Pons (tissue), 1 donor: ENCODE results near the gene PRRX1.

Experiments used
- DNase-seq: peaks from one replicate; pipeline ENCODE4 v3.0.0-alpha.2; 2016; ENCODE audit warnings: low spot score

PRRX1 gene

GRCh38 chr1:170664828-170665612 lies 1.1 kb downstream of the PRRX1 start:
- peak; percentile 28 for DNase-seq

DNA sequence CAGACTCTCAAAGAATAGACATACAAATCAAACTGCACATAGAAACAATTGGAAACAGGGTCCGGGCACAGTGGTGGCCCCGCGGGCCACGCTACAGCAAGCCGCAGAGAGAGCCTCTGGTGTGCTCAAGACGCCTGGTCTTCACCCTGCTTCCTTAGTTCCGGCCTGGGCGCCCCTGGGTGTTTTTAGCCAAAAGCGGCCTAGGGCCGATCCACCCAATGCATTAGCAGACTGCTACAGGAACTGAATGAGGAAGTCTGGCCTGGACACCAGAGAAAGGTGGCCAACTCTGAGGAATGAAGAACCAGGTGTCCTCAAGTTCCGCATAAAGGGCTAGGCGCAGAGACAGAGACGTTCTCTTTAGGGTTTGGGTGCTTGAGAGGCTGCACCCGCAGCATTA lies 1.7 kb downstream of the PRRX1 start:
- no peak for DNase-seq

- DNase-seq = no peak
These were observed 2.8 kb downstream of the PRRX1 start for GRCh38 chr1:170666541-170667254.

GRCh38 chr1:170668209-170669106 lies 4.5 kb downstream of the PRRX1 start:
- DNase-seq = no peak

GRCh38 chr1:170669107-170669445 lies 5.1 kb downstream of the PRRX1 start:
- DNase-seq = no peak

- DNase-seq = no peak
These were observed 5.9 kb downstream of the PRRX1 start for GRCh38 chr1:170669586-170670530.

- peak; percentile 39 for DNase-seq
These were observed 7.1 kb downstream of the PRRX1 start for GRCh38 chr1:170670802-170671628.

DNA sequence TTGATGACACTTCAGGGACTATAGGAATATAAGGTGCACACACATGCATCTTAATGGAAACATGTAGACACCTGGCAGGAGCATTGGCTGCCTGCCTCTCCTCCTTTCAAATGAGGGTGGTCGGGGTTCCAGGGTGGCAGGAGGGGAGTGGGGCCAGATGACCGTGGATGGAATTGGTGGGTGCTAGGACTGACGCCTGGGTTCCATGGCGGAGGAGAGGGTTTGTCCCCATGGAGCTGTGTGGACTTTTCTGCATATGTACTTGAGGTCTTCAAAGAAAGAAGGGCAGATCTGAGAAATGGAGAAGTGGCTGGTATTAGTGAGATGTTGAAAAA lies 7.7 kb downstream of the PRRX1 start:
- DNase-seq = no peak

- DNase-seq = no peak
These were observed 8.4 kb downstream of the PRRX1 start for GRCh38 chr1:170672316-170672715.

GRCh38 chr1:170674239-170674638 lies 10.3 kb downstream of the PRRX1 start:
- DNase-seq = no peak

DNA sequence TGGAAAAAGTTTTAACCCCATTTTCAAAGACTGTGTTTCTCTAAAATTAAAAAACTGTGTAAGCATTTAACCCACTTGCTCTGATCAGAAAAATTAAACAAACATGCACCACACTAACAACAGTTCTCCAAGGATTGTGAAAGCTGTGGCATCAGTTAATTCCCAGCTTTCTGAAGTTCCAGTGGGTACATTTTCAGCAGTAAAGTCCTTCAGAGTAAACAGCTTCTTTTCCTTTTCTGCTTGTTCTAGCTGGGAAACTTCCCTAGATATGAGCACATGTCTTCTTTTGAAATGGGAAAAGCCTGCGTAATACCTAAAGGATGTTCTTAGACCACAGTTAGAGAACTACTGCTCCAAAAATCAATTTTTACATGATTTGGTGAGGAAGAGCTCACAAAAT lies 11.1 kb downstream of the PRRX1 start:
- DNase-seq = no peak

- DNase-seq = no peak
These were observed 11.9 kb downstream of the PRRX1 start for GRCh38 chr1:170675865-170676264.

DNA sequence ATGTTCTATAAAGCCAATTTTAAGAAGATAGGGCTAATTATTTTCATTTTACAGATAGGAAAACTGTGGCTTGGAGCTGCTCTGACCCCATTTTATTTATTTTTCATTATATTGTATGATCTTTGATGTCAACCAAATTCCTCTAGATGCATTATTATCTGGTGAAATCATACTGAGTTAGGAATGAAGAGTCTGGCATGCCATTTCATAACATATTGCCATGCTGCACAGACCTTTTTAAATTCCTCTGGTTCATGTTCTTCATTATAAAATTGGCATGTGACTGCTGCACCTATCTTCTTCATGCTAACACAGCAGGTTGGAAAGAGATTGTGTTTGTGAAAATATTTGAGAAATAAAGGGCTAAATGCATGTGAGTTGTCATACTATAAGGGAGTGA lies 12.7 kb downstream of the PRRX1 start:
- DNase-seq = no peak

GRCh38 chr1:170678027-170678600 lies 14.2 kb downstream of the PRRX1 start:
- DNase-seq = no peak

DNA sequence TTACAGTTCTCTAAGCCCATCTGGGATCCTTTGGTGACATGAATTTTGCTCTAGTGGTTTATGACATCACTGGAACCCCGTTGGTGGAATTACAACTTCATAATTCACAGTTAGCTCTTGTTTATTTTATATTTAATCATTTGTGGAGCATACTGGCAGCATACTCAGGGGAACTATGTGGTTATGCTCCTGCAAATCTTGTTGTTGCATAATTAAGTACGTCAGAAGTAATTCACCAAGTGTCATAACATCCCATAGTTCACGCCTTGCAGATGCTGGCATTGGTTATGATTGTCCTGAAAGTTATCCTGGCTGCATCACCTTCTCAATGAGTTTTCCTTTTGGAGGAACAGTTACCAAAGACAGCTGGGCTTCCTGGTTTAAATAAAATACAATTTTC lies 16.5 kb downstream of the PRRX1 start:
- DNase-seq = no peak

GRCh38 chr1:170682169-170682568 lies 18.2 kb downstream of the PRRX1 start:
- no peak for DNase-seq

DNA sequence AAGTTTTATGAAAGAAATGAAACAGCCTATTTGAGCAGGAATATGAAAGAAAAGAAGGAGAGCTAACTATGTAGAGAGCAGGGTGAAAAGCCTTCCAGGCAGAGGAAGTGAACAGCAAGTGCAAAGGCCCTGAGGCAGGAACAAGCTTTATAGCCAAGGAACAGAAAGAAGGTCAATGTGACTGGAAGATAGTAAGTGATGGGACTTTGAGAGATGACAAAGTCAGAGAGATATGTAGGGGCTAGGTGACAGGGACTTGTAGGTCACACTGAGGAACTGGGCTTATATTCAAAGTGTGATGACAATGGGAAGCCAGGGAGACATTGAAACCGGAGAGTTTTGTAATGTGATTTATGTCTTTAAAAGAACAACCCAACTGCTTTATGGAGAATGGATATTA lies 18.9 kb downstream of the PRRX1 start:
- DNase-seq = no peak

GRCh38 chr1:170685166-170685565 lies 21.2 kb downstream of the PRRX1 start:
- no peak for DNase-seq

DNA sequence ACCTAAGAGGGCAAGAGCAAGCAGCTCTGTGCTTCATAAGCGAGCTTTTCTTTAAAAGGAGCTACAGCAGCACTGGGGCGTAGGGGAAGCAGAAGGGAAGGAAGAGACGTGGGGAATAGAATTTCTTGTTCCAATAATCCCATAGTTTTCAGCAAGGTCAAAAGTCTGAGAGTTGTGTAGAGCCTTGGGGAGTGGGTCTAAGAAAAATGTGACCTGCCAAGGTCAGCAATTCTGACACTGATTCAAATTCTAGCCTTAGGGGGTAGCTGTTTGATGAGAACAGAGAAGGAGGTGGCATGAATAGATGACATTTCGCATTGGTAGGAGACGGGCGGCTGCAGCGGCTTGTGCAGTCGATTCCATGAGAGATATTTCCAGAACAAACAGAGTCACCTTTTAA lies 22.4 kb downstream of the PRRX1 start:
- no peak for DNase-seq

- DNase-seq = no peak
These were observed 23.7 kb downstream of the PRRX1 start for GRCh38 chr1:170687621-170688020.
